GM19240 (cell line): Measurements from ENCODE around the gene CTNNBL1.

Experiments used
- DNase-seq: peaks from one replicate; pipeline ENCODE4 v3.0.0; 2011; ENCODE audit warnings: low spot score; ENCODE audit not compliant: insufficient read length

Gene CTNNBL1

DNA sequence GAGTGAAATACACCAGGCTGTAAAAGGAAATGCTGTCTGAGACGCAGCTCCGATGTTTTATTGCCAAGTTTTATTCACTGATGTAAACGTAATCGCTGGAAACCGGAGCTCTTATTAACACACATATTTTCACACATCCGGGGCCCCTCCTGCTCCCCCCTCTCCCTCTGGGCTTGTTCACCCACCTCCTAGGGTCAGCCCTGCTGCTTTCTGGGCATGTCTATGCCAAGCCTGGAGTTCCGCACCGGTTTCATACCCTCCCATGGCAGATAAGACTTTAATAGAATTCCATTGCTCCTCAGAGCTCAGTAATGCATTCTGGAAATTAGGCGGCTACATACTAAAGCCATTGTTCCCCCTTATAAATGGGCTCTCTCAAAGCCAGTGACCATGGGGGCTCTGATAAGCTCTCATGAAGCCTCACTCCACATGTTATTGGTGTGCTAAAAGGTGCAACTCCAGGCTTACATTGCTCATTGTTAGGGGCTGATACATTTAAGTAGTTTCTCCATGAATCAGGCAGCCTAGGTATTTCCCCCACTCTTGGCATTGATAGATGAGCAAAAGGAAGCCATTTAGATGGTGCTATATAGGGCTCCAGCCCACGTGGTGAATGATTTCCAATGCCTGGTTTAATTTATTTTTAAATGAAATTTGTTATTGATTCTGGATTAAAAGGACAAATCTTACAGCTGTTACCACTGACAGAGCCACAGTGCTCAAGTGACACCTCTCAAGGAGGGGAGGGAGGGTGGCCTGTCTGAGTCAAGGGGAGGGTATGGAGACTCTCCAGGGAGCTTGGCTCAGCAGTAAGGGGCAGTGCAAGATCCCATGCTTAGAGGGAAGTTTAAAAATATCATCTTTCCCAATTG lies 204.6 kb downstream of the CTNNBL1 start:
- no peak for DNase-seq

DNA sequence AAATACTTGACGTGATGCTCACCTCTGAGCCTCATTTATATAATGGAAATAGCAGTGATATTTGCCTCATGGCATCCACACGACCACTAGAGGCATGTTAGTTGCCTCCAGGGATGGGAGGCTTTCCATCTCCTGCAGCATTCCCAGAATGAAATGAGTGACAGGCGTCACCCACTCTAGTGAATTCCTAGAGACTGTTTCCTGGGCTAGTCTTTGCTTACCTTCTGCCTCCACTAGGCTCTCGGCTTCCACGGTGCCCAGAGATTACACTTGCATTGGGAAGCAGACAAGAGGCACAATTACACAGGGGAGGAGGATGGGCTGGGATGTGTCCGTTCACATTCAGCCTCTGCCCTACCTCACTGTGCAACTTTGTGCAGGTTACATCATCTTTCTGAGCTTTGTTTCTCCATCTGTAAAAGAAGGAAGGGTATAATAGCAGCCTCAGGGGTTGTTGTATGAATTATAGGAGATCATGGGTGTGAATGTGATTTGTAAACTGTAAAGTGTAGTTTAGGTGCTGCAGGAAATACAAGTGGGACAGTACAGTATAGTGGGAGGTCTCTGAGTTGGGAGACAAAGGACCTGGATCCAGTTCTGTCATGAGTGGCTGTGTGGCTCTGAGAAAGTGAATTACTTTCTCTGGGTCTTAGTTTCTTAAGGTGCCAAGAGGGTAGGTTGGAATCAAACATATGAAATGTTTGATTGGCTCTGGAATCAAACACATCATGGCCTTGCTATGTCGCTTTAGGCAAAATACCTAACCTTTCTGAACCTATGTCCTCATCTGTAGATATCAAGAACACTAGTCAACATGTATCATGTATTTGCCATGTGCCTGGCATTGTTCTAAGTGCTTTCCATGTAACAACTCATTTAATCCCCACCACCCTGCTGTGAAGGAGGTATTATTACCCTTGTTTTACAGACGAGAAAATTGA lies 205.5 kb downstream of the CTNNBL1 start:
- no peak for DNase-seq

DNA sequence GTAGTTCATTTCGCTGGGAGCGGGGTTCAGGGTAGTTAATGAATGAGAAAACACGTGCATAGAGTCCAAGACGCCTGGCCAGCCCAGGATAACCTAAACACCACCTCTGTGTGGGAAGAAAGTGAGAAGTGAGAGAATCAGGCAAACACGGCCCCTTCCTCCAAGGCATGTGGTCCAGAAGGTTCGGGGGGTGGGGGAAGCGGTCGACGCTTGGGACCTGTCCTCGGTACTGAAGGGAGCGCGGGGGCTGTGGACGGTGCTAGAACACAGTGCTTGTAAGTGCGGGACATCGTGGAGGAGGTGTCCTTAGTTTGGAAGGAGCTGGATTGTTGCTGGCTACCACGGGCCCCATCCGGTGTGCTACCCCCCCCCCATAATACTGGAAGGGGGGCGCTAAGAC lies 207.4 kb downstream of the CTNNBL1 start:
- no peak for DNase-seq

- peak; percentile 73 for DNase-seq
These were observed 208.0 kb downstream of the CTNNBL1 start for GRCh38 chr20:37901654-37902503.

- no peak for DNase-seq
These were observed 208.9 kb downstream of the CTNNBL1 start, which contains the start of gene VSTM2L for GRCh38 chr20:37902504-37903313. Gene VSTM2L (plus strand): TSS chr20:37903127. CDS start chr20:37903351, 224 bp downstream.

- no peak for DNase-seq
These were observed 209.6 kb downstream of the CTNNBL1 start for GRCh38 chr20:37903317-37904007.

DNA sequence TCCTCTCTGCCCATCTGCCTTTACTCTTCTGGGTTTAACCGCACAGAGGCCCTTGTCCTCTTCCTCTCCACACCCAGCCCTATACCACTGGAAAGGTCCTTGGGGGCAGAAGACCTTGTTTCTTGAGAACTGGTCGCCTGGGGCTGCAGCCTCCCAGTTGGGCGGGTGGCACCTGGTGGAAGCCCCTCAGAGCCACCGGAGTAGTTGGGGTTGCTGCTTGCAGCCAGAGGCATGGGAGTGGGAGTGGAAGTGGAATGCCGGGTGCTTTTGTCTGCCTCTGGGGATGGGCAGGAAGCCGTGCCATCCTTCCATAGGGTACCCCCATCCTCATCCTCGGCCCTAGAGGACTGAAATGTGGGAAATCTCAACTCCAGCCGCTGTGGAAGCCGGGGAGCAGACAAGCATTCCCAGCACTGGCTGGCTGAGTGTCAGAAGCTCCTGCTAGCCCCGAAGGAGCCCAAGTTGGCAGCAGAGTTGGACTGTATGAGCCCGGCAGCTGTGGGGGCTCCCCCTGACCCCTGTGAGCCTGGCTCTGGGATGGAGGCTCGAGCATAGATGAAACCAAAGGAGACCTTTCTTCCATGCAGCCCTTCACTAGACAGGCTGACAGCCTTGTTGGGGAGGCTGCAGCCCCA lies 210.3 kb downstream of the CTNNBL1 start:
- DNase-seq, result no peak

- DNase-seq, result no peak
These were observed 211.1 kb downstream of the CTNNBL1 start for GRCh38 chr20:37904845-37905373.

DNA sequence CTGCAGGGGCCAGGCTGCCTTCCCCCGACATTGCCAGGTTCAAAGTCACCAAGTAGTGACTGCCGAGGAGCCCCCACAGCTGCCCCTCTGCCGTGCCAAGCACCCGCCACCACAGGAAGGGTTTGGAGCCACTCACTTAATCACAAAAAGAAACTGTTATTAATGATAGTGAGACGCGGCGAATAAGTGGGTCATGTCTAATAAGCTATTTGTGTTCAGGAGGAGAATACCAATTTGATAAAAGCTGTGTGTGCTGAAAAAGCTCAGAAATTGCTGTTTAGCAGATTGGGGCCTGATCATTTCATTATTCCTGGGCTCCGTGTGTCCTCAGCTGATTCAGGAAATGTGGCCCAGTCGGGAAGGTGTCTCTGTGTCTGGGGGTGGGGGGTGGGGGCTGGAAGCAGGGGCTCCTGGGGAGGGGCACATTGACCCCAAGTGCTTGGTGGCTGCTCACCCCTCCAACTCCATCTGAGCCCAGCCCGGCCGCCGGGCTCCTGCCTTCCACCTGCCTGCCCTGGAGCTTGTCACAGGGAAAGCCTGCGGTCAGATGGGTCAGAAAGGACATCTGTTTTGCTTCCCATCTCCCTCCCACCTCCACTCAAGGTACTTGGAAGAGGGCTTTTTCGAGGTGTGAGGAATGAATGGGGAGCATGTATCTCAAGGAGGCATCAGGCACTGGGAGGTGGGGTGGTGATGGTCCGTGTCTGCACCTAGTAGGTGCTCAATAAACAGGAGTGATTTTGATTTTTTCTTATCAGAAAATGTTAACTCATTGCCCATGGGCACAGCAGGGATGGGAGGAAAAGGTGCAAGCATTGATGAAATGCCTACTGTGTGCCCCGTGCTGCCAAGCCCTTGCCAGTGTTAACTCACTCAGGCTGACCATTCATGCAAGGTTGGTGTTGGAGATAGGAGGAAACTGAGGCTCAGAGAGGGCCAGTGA lies 212.1 kb downstream of the CTNNBL1 start:
- DNase-seq, result no peak

- no peak for DNase-seq
These were observed 213.5 kb downstream of the CTNNBL1 start for GRCh38 chr20:37907330-37907676.

DNA sequence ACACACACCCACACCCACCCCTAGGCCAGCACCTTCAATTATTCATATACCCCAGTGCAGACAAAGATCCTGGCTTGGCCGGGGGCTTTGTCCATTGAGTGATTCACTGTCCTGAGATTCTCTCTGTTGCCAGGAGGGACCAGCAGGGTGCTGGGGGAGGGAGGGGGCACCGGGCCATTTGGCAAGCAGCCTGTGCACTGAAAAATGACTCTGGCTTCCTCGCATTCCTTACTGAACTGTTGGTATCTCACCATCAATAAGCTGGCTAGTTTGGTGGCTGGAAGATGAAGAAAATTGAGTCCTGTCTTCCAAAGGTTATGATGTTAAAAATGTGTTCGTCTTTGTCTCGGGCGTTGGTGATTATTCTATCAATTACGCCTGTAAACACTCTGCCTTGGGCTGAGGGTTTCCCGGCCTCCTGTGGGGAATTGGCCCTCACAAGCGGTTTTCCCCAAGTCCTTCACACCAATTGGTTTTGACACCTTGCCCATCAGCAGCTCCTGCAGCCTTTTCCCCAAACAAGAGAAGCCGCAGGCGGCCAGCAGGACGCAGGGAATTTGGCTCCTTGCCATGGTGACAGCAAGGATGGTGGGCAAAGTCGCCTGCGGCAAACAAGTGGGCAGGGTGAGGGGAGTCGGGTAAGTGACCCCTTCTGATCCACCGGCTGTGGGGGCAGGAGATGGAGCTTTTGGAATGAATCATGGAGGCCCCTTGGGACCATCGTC lies 214.0 kb downstream of the CTNNBL1 start:
- no peak for DNase-seq

DNA sequence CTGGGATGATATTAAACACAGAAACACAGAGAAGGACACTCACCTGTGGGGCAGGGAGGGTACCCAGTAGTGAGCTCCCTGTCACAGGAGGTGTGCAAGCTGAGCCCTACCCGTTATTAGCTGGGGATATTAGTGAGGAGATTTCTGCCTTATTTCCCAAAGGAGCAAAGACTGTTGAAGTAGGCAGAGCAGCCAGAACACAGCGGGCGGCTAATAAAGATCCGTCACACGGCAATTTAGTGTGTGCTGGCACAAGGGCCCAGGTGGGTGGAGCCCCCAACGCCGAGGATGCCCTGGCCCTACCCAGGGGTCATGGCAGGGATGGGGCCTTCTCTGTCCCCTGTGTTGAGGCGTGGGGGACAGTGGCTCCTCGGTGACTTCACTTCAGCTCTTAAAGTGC lies 217.4 kb downstream of the CTNNBL1 start:
- DNase-seq, result no peak

DNA sequence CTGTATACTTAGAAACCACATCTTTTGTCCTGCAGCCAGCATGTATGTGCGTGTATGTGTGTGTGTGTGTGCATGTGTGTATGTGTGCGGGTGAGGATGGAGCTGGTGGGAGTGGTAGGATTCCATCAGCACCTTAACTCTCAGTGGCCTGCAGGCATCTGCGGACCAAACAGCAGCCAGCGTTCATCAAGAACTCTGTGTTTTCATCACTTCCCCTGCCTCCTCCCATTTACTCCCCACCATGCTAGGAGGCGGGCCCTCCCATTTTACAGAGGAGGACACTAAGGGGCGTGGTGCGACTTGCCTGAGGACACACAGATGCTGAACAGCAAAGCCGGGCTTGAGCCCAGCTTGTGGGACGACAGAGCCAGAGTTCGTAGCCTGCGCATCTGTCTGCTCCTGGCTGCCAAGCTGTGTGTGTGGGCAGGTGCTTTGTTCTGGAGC lies 218.0 kb downstream of the CTNNBL1 start:
- DNase-seq, result no peak

DNA sequence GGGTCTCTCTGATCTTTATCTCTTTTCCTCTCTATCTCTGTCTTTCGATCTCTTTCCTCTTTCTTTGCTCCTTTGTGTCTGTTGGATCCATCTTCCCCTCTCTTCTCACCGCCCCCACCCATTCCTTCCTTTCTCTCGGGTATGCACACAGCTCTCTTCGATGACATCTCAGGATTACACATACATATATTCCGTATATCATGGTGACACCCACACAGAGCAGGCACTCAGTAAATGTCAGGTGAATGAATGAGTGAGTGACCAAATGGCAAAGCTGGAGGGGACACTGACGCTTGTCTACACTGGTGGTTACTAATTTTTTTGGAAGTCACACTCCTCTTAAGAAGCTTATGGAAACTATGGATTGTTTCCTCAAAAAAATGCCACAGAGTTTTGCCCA lies 219.0 kb downstream of the CTNNBL1 start:
- no peak for DNase-seq

DNA sequence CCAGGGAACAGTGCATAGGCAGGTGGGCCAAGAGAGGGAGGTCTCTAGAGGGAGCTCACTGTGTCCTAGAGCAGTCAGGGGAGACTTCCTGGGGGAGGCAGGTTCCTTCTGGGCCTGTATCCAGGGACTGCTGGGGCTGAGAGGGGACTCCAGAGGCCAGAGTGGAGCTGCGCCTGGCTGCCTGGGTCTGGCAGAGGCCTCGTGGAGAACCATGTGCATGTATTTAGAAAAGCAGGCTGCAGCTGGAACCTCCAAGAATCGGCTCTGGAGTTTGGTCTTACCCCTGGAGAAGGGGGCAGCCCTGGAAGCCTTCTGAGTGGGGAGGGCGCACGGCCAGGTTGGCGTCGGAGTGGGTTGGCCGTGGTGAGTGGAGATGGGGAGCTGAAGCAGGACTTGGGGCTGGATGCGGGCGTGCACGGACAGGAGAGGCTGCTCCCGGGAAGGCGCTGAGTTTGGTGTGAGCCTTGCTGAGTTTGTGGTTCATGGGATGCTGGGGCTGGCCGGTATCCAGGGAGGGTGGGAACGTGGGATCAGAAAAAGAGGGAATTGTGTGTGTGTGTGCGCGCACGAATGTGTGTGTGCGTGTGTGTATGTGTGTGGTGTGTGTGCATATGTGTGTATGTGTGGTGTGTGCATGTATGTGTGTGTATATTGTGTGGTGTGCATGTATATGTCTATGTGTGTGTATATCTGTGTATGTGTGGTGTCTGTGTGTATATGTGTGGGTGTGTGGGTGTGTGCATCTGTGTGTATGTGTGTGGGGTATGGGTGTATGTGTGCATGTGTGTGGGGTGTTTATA lies 219.9 kb downstream of the CTNNBL1 start:
- no peak for DNase-seq

- no peak for DNase-seq
These were observed 220.5 kb downstream of the CTNNBL1 start for GRCh38 chr20:37914367-37914671.
